DLD1 (cell line): Measurements from ENCODE around the gene RERE.

Experiments
- in situ Hi-C: cut with HindIII; loops from 2 replicates; pipeline ENCODE4 v1.10.0; 2017; ENCODE audit warnings: low sequenced_read_pairs

The RERE gene

DNA sequence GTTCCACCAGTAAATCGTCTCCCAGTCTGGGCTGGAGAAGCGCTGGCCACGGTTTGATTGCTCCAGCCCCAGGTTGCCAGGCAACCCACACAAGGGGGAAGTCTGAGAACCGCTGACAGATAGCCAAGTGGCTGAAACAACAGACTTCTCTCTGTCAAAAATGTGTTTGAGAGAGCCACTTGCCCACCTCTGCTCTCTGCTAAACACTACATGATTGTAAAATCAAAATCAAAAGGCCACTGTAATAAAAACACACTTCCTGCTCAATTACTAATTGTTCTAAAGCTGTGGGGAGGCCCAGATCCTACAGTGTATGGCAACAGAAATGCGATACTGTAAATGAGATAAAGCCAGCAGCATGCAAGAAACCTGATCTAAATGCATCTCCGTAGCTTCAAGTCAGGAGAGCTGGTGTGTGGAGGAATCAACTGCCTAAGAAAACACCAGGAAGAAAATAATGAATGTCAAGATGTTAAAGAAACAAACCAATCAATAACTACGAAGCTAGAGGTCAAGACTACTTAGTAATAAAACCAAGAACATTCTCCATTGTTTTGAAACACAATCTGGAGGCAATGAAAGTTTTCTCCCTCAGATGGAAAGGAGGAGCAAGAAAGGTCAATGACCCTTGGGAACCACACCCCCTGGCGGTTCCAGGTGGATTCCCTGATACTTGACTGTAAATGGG lies 378.3 kb downstream of the RERE start:
- in situ Hi-C loops: no loop called here

- in situ Hi-C loops: no loop called here
These were observed 379.0 kb downstream of the RERE start for GRCh38 chr1:8438489-8438888.

DNA sequence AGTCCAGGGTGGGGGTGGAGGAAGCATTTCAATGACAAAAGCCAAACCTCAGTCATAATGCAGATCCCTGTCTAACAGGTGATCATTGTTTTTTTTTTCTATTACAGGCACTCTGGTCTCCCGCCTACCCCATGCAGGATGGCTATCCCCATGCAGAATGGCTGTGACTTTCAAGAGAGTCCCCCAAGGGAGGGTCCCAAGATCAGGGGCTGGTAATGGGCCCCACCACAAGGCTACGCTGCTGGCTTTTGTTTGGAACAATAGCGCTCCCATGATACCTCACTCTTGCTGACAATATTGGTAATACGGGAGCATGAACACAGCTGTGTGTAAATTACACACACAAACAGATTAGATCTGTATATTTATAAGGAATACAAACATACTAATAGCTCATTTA lies 380.1 kb downstream of the RERE start:
- in situ Hi-C loops: no loop called here

DNA sequence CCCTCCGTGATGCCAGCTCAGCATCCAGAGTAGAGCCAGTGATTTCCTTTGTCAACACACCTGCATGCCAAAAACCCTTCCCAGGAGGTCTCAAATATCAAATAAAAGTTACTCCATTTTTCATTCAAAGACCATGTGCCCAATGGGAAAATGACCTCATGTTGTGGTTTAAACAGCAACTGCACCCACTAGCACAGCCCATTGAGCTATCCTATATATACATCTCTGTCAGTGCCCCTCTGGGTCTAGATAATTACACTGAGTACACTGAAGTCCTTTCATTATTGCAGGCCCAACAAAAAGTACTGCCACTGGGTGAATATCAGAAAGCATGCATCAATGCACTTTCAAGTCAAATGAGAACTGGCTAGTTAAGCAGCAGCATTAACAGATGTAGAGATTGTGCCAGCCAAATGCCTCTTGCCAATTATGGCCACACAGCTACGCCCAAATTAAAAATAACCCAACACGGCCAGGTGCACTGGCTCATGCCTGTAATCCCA lies 381.8 kb downstream of the RERE start:
- in situ Hi-C loops: no loop called here

GRCh38 chr1:8434101-8434500 lies 383.3 kb downstream of the RERE start:
- in situ Hi-C loops: no loop called here

GRCh38 chr1:8431784-8432183 lies 385.7 kb downstream of the RERE start:
- in situ Hi-C loops: no loop called here

DNA sequence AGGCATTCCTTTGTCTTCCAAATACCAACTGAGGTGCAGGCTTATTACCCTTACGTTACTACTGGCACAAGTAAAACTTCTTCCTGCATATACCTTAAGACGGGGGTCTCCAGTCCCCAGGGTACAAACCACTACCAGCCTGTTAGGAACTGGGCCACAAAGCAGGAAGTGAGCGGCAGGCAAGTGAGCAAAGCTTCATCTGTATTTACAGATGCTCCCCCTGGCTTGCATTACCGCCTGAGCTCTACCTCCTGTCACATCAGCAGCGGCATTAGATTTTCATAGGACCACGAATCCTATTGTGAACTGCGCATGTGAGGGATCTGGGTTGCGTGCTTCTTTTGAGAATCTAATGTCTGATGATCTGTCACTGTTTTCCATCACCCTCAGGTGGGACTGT lies 386.4 kb downstream of the RERE start:
- in situ Hi-C loops: no loop called here

DNA sequence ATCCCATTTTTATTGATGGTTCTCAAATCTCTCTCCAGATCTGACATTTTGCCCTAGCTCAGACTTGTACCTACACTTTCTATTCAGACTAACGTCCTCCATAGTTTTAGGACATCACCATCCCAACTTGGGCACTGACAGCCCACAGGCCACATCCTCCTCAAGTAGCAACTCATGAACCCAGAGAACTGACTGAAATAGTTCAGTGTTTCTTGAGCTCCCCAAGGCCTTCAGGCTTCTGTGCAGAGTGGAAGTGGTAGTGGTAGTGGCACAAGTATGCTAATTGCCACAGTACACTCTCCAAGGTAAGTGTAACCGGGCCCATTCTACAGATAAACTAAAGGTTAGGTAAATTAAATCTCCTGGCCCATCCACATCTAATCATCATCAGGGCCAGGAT lies 387.0 kb downstream of the RERE start:
- in situ Hi-C loops: no loop called here

DNA sequence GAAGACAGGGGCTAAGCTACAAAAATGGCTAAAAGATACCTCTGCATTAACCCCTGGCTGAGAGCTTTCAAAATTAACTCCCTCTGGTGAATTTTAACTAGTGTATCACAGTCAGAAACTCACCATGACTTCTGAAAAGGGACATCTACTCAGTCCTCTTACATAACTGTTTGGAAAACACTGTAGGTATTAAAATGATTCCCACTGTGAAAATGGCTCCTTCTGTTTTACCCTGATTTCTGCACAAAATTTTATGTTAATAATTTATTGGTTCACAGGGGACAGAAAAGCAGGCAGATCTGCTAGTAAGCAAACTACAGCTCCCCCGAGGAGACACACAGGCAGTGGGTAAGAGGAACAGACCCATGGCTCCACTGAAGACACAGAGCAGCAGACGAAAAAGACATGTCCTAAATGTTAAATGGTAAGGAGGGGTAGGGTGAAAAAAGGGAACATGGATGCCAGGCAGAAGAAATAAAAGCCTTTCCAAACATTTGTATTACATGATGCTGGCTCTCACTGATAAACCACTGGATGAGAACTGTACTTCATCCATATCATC lies 387.8 kb downstream of the RERE start:
- in situ Hi-C loops: no loop called here

- in situ Hi-C loops: no loop called here
These were observed 389.0 kb downstream of the RERE start for GRCh38 chr1:8428441-8428840.

DNA sequence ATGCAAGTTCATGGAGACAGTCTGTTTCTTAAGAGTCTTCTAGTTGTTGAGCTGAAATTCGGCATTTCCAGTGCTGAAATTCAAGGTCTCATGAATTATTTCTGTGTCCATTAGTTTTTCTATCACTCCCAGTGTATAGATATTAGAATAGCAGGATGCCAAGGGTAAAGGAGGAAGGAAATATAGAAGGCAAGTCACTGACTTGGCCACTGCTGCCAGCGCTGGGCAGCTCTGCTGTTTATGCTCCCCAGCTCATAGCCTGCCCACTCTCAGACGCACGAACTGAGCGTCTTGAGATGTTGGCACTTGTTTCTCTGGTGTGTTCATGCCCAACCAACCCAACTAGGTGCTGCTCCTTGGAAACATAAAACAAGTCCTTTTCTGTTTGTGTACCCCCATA lies 389.5 kb downstream of the RERE start:
- in situ Hi-C loops: no loop called here

- in situ Hi-C loops: no loop called here
These were observed 389.9 kb downstream of the RERE start for GRCh38 chr1:8427493-8427892.

GRCh38 chr1:8426996-8427395 lies 390.4 kb downstream of the RERE start:
- in situ Hi-C loops: no loop called here

- in situ Hi-C loops: no loop called here
These were observed 391.7 kb downstream of the RERE start for GRCh38 chr1:8425781-8426161.

- in situ Hi-C loops: no loop called here
These were observed 392.2 kb downstream of the RERE start for GRCh38 chr1:8425150-8425780.

- in situ Hi-C loops: loop anchor here (25.0 kb wide), 1 partner anchor 412 kb away; no protein-coding TSS in a partner anchor
These were observed 392.8 kb downstream of the RERE start for GRCh38 chr1:8424539-8425116.

DNA sequence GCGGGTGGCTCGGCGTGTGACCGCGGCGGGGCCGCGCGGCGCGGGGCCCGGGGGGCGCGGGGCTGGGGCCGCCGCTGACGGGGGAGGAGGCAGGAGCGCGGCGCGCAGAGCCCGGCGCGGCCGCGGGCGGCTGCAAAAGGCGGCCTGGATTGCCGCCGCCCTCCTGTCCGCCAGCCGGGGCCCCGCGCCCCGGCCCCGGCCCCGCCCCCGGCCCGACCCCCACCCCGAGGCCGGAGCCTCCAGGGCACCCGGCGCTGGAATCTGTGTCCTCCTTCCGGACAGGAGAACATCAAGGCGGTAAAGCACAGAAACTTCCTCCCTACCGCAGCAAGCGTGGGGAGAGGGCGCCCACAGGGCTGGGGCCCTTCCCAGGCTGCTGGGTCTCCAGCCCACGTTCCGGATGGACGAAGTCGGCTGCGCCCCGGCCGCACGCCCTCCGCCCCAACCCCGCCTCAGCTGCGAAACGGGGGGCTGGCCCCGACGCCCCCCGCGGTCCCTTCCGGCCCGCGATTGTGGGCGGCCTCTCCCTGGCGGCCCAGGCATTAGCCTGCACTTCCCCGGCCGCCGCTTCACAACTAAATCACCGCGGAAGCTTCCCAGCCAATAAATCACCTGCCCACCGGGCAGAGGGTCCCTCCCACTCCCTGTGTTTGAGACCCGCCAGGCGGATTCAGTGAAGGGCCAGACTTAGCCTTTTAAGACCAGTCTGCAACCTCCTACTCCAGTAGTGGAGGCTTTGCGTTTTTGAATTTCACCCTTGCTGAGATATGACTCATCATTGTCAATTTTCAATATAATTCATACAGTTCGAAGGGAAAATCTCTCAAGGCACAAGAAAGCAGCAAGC lies 393.5 kb downstream of the RERE start:
- in situ Hi-C loops: loop anchor here (25.0 kb wide), 1 partner anchor 412 kb away; no protein-coding TSS in a partner anchor

DNA sequence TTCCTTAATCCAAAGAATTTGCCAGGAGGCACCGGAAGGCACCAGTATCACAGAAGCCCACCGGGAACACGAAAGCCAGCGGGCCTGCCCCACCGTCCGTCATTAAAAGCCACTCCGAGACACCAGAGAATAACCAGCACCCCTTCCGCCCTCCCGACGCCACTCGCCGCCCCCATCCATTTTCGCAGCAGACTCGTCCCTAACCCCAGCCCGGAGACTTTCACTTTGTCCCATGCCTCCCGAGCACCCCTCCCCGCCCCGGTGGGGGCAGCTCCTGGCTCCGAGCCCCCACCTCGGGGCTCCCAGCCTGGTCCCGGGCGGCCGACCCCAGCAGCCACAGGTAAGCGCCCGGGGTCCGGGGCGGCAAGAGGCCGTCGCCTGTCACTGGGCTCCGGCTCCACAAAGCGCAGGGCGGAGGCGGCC lies 394.2 kb downstream of the RERE start:
- in situ Hi-C loops: loop anchor here (25.0 kb wide), 1 partner anchor 411 kb away; no protein-coding TSS in a partner anchor

DNA sequence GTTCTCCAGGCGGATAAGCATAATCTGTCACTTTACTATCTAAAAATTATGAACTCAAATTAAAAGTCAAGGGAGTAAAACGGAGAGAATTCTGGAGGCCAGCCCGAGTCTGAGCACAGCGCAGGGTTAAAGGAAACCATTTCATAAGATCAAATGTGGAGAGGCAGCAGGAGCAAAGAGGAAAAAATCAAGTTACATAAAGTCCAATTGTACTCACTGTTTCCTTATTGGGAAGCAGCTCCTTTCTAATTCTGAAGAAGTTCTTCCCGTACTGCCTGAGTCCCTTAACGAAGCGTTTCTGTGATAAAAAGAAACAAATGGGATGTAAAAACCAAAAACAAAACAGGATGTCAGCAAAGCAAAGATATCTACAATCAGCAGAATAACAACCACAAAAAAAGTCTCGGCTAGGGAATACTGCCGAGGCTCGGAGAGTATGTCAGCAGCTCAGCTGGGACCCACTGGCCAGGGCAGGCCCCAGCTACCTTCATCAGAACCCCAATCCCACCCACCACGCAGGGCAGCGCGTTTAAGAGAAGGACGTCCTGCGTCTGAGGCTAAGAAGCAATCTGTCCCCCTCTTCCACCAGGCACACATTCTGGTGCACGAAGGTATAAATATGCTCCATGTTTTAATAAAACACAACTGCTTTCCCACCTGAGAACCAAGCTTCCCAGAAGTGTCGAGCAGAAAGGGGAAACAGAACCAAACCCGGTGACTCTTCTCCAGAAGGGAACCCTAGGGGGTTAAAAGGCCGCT lies 394.8 kb downstream of the RERE start:
- in situ Hi-C loops: loop anchor here (25.0 kb wide), 1 partner anchor 410 kb away; no protein-coding TSS in a partner anchor

DNA sequence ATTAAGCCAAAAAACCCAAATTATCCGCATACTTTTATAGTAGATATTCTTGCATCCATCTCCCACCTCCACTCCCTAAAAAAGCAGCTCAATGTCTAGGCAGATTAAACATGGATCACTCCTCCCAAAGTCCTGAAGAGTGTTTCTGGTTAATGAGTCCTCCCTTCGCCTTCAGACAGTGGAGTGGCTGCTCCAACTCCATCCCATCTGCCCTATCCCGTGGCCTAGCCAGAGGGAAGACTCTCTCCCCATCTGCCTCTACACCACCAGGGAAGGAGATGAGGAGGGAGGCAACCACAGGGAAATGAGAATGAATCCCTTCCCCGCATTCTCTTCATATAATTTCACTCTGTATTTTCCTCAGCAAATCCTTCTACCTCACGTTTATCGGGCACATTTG lies 395.7 kb downstream of the RERE start:
- in situ Hi-C loops: loop anchor here (25.0 kb wide), 1 partner anchor 409 kb away; no protein-coding TSS in a partner anchor
